Activated CD4-positive, alpha-beta memory T cell treated with anti-CD3 and anti-CD28 coated beads for 36 hours (primary cell): ENCODE data around the gene OR10H4. TPM values are rescaled to one million over a fixed set of nuclear protein-coding genes. Genes with fewer than 3 reads are reported as not detected.
"Not testable (repeated sequence)": the region's sequence is repeated elsewhere in the genome, so short reads cannot be mapped to it uniquely, and the experiment has no call there.

Source experiments
- CTCF ChIA-PET: fragments of 350-600 bp; sonication (Branson Sonifier 250); formaldehyde crosslinking; loops from one replicate; lab custom pipeline; 2021; ENCODE audit warnings: antibody characterized with exemption, inconsistent platforms; lab: Charles Lee
- POLR2A ChIA-PET: fragments of 350-600 bp; sonication (Branson Sonifier 250); formaldehyde crosslinking; loops from one replicate; lab custom pipeline; 2021; ENCODE audit warnings: antibody characterized with exemption; lab: Charles Lee
- DNase-seq: peaks from one replicate; pipeline ENCODE4 v3.0.0-alpha.2; 2020
- H3K27ac Mint-ChIP-seq: one replicate; pipeline ENCODE4 v1.8.0; 2021; ENCODE audit warnings: mixed read lengths
- H3K27me3 Mint-ChIP-seq: one replicate; pipeline ENCODE4 v1.8.0; 2021; ENCODE audit warnings: mixed read lengths
- H3K36me3 Mint-ChIP-seq: one replicate; pipeline ENCODE4 v1.8.0; 2021; ENCODE audit warnings: mixed read lengths
- H3K4me1 Mint-ChIP-seq: one replicate; pipeline ENCODE4 v1.8.0; 2021; ENCODE audit warnings: low read depth, mixed read lengths
- H3K4me3 Mint-ChIP-seq: one replicate; pipeline ENCODE4 v1.8.0; 2021; ENCODE audit warnings: mild to moderate bottlenecking, mixed read lengths
- H3K9me3 Mint-ChIP-seq: one replicate; pipeline ENCODE4 v1.8.0; 2021; ENCODE audit warnings: mixed read lengths
- intact Hi-C: fragments of 100-400 bp; cut with micrococcal nuclease; formaldehyde crosslinking; loops from one replicate; pipeline ENCODE4 v1.15.1; 2023
- total RNA-seq, 2 experiments: library from RNA; stranded (reverse); gene quantifications; one replicate each; pipeline ENCODE4 v1.2.3, GENCODE V29; 2021

The OR10H4 gene
- total RNA-seq, 2 experiments from 2014 or later = not detected

DNA sequence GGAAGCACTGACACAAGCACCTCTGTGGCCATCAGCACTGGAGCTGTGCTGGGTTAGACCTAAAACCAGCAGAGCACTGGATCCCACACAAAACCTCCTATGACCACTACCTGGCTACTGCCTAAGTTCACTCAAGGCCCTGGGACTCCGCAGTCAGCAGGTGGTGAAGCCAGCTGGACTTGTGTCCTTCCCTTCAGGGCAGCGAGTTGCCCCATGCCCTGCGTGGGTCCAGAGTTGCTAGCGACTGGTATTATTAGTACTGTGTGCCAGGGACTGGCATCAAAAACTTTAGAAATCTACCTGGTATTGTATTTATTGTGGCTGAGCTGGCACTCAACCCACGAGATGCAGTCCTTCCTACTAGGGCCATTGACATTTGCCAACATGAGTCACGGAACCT lies 6.0 kb downstream of the OR10H4 start:
- Mint-ChIP-seq H3K27ac (no peak overlapping the region), H3K36me3 (no peaks in the 10 kb centered on the region), H3K27me3 (peaks cover 51% of the 10 kb centered on the region), H3K4me1 (no peaks in the 10 kb centered on the region), H3K4me3 (no peak overlapping the region), H3K9me3 (peaks cover 2% of the 10 kb centered on the region)
- ChIA-PET CTCF (no interaction called here), POLR2A (no interaction called here)
- intact Hi-C loops = no loop called here
- no peak for DNase-seq

DNA sequence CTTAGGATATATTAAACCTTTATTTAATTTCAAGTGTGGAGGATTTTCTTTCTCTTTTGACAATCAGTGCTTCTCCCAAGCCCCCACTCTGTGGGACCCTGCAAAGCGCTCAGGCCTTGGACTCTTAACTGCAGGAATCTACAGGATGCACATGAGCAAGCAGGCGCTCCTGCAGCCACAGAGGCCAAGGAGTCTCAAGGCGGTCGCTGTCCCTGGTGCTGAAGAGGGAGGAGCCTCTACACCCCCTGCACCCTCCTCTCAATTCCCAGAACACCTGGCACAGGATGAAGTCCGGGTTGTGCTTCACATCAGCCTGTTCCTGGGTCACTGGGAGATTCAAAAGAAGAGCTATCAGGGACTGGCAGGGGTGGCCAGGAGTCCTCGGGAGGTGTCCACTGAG lies 13.5 kb downstream of the OR10H4 start:
- no peak for DNase-seq
- H3K27ac Mint-ChIP-seq = no peak overlapping the region
- peaks cover 30% of the 10 kb centered on the region for H3K27me3 Mint-ChIP-seq
- H3K4me3 Mint-ChIP-seq = no peak overlapping the region
- H3K4me1 Mint-ChIP-seq = no peaks in the 10 kb centered on the region
- POLR2A ChIA-PET = no interaction called here
- H3K9me3 Mint-ChIP-seq = no peaks in the 10 kb centered on the region
- H3K36me3 Mint-ChIP-seq = no peaks in the 10 kb centered on the region
- intact Hi-C loops = no loop called here
- CTCF ChIA-PET = no interaction called here

DNA sequence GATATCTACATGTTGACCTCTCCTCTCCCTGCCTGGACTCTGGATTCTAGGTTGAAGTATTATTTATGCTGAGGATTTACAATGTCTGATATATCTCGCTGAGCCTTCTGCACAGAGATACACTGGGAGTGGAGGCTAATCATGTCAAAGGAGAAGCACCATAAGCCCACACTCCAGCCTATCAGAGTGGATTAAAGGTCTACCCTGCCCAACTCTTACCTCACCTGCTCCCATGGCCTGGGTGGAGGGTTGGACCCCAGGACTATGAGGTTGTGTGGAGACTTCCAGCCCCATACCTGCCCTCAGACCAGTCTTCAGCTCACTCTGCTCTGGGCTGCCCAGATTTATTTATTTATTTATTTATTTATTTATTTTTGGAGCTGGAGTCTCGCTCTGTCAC lies 15.4 kb downstream of the OR10H4 start:
- POLR2A ChIA-PET = no interaction called here
- H3K36me3 Mint-ChIP-seq = no peaks in the 10 kb centered on the region
- CTCF ChIA-PET = no interaction called here
- no peak for DNase-seq
- no peaks in the 10 kb centered on the region for H3K4me1 Mint-ChIP-seq
- H3K4me3 Mint-ChIP-seq = no peak overlapping the region
- intact Hi-C loops = no loop called here
- H3K27ac Mint-ChIP-seq = no peak overlapping the region
- peaks cover 22% of the 10 kb centered on the region for H3K27me3 Mint-ChIP-seq
- H3K9me3 Mint-ChIP-seq = no peaks in the 10 kb centered on the region

DNA sequence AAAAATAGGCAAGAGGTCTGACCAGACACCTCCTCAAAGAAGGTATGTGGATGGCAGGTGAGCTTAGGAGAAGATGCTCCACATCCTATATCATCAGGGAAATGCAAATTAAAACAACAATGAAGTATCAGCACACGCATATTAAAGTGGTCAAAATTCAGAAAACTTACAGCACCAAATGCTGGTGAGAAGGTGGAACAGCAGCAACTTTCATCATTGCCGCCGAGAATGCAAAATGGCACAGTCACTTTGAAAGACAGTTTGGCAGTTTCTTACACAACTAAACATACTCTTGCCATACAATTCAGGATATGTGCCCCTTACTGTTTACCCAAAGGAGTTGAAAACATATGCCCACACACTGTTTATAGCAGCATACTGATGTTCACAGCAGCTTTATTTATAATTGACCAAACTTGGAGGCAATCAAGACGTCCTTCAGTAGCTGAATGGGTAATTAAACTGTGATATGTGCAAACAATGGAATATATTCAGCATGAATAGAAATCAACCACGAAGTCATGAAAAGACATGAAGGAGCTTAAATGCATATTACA lies 22.5 kb downstream of the OR10H4 start:
- CTCF ChIA-PET = no interaction called here
- DNase-seq = no peak
- no peaks in the 10 kb centered on the region for H3K4me1 Mint-ChIP-seq
- H3K27me3 Mint-ChIP-seq = peaks cover 11% of the 10 kb centered on the region
- intact Hi-C loops = no loop called here
- no peaks in the 10 kb centered on the region for H3K36me3 Mint-ChIP-seq
- no peaks in the 10 kb centered on the region for H3K9me3 Mint-ChIP-seq
- H3K27ac Mint-ChIP-seq = no peak overlapping the region
- POLR2A ChIA-PET = no interaction called here
- no peak overlapping the region for H3K4me3 Mint-ChIP-seq

DNA sequence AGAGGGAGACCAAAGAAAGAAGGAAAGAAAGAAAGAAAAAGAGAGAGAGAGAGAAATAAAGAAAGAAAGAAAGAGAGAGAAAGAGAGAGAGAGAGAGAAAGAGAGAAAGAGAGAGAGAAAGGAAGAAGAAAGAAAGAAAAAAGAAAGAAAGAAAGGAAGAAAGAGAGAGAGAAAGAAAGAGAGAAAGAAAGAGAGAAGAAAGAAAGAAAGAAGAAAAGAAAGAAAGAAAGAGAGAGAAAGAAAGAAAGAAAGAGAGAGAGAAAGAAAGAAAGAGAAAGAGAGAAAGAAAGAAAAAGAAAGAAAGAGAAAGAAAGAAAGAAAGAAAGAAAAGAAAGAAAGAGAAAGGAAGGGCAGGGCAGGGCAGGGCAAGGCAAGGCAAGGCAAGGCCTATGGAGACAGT lies 23.2 kb downstream of the OR10H4 start:
- H3K36me3 Mint-ChIP-seq, POLR2A ChIA-PET, H3K4me3 Mint-ChIP-seq, H3K9me3 Mint-ChIP-seq, CTCF ChIA-PET, DNase-seq, intact Hi-C loops, H3K27me3 Mint-ChIP-seq, H3K27ac Mint-ChIP-seq, H3K4me1 Mint-ChIP-seq: not testable (repeated sequence)

DNA sequence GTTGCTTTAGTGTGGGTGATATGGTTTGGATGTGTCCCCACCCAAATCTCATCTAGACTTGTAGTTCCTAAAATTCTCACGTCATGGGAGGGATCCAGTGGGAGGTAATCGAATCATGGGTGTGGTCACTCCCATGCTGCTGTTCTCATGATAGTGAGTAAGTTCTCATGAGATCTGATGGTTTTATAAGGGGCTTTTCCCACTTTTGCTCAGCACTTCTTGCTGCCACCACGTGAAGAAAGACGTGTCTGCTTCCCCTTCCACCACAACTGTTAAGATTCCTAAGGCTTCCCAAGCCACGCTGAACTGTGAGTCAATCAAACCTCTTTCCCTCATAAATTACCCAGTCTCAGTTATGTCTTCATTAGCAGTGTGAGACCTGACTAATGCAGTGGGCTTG lies 26.0 kb downstream of the OR10H4 start:
- POLR2A ChIA-PET = no interaction called here
- Mint-ChIP-seq H3K36me3 (no peaks in the 10 kb centered on the region), H3K4me3 (no peak overlapping the region), H3K9me3 (no peaks in the 10 kb centered on the region), H3K27me3 (peaks cover 17% of the 10 kb centered on the region), H3K27ac (no peak overlapping the region), H3K4me1 (no peaks in the 10 kb centered on the region)
- CTCF ChIA-PET = no interaction called here
- intact Hi-C loops = no loop called here
- DNase-seq = no peak

DNA sequence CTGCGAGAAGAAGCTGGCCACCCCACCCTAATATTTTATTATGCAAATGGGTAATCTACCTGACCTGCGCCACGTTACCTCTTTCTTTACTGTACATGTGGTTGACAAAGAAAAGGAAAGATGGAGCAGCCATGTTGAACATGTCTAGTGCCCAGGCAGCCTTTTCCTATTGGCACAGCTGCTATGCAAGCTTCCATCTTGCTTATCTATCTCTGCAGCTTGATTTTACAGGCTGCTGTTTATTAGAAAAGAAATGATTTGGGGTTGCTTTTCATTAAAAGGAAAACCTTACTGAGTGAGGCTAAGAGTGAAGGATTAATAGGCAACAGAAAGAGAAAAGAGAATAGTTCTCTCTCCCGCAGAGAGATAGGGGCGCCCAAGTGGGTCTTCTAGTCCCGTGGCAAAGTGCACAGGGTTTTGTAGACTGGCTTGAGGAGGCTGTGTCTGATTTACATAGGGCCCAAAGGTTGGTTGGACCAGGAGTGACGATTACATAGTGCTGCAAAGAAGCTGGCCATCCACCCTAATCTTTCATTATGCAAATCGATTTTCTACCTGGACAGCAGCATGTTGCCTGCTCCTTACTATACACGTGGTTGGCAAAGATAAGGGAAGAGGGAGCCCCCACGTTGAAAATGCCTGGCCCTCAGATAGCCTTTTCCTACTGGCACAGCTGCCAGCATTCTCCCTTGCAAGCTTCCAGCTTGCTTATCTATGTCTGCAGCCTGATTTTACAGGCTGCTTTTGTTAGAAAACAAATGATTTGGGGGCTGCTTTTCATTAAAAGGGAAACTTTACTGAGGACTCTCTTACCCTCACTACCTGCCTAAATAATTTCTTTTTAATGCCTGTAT lies 28.3 kb downstream of the OR10H4 start:
- H3K4me1 Mint-ChIP-seq = no peaks in the 10 kb centered on the region
- DNase-seq = no peak
- H3K36me3 Mint-ChIP-seq = peaks cover 2% of the 10 kb centered on the region
- ChIA-PET POLR2A (no interaction called here), CTCF (no interaction called here)
- intact Hi-C loops = no loop called here
- no peak overlapping the region for H3K4me3 Mint-ChIP-seq
- no peak overlapping the region for H3K27ac Mint-ChIP-seq
- H3K9me3 Mint-ChIP-seq = peaks cover 3% of the 10 kb centered on the region
- H3K27me3 Mint-ChIP-seq = peaks cover 19% of the 10 kb centered on the region

DNA sequence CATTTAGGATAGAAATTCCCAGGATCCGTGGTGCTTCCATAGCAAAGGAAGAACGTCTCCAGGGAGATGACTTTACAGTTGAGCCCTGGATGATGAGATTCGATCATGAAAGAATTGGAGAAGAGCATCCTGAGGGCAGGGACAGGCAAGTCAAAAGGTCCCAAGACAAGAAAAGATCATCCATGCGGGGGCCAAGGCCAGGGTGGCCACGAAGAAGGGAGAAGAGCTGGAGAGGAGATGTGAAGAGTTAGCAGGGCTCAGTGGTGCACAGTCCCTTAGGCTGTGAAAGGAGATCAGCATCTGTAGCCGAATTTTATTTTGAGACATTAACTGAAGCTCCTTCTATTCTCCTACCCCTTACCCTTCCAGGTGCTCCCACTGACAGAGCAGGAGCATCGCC lies 28.9 kb downstream of the OR10H4 start:
- Mint-ChIP-seq H3K27ac (no peak overlapping the region), H3K9me3 (peaks cover 3% of the 10 kb centered on the region), H3K4me1 (no peaks in the 10 kb centered on the region), H3K36me3 (peaks cover 2% of the 10 kb centered on the region), H3K27me3 (peaks cover 16% of the 10 kb centered on the region), H3K4me3 (no peak overlapping the region)
- no peak for DNase-seq
- POLR2A ChIA-PET = no interaction called here
- CTCF ChIA-PET = no interaction called here
- intact Hi-C loops = no loop called here

DNA sequence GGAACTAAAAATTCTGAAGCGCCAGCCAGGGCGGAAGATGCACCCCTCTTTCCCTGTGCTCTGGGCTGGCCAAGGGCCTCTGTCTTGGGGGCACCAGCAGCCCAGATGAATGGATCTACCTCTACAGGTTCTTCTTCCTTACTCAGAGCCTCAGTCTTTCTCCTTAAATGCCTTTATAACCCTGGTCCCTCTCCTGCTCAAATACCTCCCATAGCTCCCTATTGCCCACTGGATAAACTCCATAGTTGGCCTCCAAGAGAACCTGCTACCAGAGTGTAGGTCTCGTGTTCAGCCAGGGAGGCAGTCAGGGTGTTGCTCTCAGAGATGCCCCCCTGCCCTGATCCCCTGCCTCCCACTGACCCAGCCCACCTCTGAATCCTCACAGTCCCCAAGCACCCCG lies 30.5 kb downstream of the OR10H4 start:
- POLR2A ChIA-PET = no interaction called here
- no peak for DNase-seq
- H3K27me3 Mint-ChIP-seq = peaks cover 17% of the 10 kb centered on the region
- H3K4me1 Mint-ChIP-seq = no peaks in the 10 kb centered on the region
- H3K4me3 Mint-ChIP-seq = no peak overlapping the region
- intact Hi-C loops = no loop called here
- CTCF ChIA-PET = no interaction called here
- H3K9me3 Mint-ChIP-seq = peaks cover 10% of the 10 kb centered on the region
- H3K27ac Mint-ChIP-seq = no peak overlapping the region
- peaks cover 6% of the 10 kb centered on the region for H3K36me3 Mint-ChIP-seq

DNA sequence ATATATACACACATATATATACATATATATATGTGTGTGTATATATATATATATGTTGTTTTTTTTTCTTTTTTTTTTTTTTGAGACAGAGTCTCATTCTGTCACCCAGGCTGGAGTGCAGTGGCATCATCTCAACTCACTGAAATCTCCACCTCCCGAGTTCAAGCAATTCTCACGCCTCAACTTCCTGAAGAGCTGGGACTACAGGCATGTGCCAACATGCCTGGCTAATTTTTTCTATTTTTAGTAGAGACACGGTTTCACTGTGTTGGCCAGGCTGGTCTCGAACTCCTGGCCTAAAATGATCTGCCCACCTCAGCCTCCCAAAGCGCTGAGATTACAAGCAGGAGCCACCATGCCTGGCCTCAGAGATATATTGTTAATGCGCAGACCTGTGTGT lies 37.0 kb downstream of the OR10H4 start:
- H3K27ac Mint-ChIP-seq, DNase-seq, POLR2A ChIA-PET, CTCF ChIA-PET, intact Hi-C loops, H3K9me3 Mint-ChIP-seq, H3K4me3 Mint-ChIP-seq, H3K36me3 Mint-ChIP-seq, H3K4me1 Mint-ChIP-seq: not testable (repeated sequence)
- peaks cover 18% of the 10 kb centered on the region for H3K27me3 Mint-ChIP-seq

DNA sequence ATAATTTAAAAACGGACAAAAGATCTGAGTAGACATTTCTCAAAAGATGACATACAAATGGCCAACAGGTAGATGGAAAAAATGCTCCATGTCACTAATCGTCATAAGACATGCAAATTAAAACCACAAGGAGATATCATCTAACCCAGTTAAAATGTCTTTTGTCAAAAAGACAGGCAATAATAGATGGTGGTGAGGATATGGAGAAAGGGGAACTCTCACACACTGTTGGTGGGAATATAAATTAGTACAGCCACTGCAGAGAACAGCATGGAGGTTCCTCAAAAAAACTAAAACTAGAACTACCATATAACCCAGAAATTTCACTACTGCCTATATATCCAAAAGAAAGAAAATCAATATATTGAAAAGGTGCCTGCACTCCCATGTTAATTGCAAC lies 37.9 kb downstream of the OR10H4 start:
- H3K4me3 Mint-ChIP-seq = no peak overlapping the region
- H3K27ac Mint-ChIP-seq = no peak overlapping the region
- intact Hi-C loops = no loop called here
- peaks cover 17% of the 10 kb centered on the region for H3K27me3 Mint-ChIP-seq
- ChIA-PET CTCF (interaction anchor here (0.6 kb wide), 1 partner anchor 1800 kb away, joined by 3 read pairs; no protein-coding TSS in a partner anchor), POLR2A (no interaction called here)
- peaks cover 11% of the 10 kb centered on the region for H3K9me3 Mint-ChIP-seq
- H3K36me3 Mint-ChIP-seq = peaks cover 5% of the 10 kb centered on the region
- peaks cover 2% of the 10 kb centered on the region for H3K4me1 Mint-ChIP-seq
- no peak for DNase-seq

DNA sequence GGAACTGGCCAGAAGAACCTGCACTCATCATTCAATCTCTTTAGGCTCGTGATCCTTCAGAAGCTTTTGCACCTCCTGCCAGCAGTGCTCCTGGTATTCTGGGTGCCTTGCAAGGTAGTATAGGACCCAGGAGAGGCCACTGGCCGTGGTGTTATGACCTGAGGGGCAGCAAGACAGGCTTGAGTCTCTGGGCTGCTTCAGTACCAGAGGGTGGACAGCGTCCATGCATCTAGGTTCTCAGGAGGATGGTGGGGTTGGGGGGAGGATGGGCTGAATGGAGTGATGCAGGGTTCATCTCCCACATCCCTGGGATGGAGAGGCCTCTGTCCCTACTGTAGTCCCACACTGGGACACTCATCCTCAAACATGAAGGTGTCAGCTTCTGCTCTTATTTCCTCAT lies 41.1 kb downstream of the OR10H4 start:
- H3K36me3 Mint-ChIP-seq = no peaks in the 10 kb centered on the region
- H3K9me3 Mint-ChIP-seq = peaks cover 7% of the 10 kb centered on the region
- DNase-seq = no peak
- H3K4me1 Mint-ChIP-seq = peaks cover 2% of the 10 kb centered on the region
- ChIA-PET CTCF (no interaction called here), POLR2A (no interaction called here)
- no peak overlapping the region for H3K4me3 Mint-ChIP-seq
- intact Hi-C loops = no loop called here
- H3K27ac Mint-ChIP-seq = no peak overlapping the region
- H3K27me3 Mint-ChIP-seq = peaks cover 15% of the 10 kb centered on the region

DNA sequence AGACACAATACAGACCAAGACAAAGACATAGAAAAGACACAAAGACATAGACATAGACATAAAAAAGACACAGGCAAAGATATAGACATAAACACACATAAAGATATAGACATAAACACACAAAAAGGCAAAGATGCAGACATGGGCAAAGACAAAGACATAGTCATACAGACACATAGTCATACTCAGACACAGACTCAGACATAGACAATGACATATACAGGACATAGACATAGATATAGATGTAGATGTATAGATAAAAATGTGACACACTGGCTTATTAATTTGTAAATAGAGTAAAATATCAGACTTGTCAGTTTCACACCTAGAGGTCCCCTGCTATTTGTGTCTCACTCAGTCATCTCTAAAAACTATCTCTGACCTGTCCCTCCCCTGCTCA lies 42.8 kb downstream of the OR10H4 start:
- peaks cover 15% of the 10 kb centered on the region for H3K27me3 Mint-ChIP-seq
- H3K9me3 Mint-ChIP-seq = peaks cover 16% of the 10 kb centered on the region
- intact Hi-C loops = no loop called here
- no peak overlapping the region for H3K27ac Mint-ChIP-seq
- ChIA-PET CTCF (no interaction called here), POLR2A (no interaction called here)
- H3K36me3 Mint-ChIP-seq = no peaks in the 10 kb centered on the region
- H3K4me3 Mint-ChIP-seq = no peak overlapping the region
- H3K4me1 Mint-ChIP-seq = peaks cover 2% of the 10 kb centered on the region
- DNase-seq = no peak
